Body of pancreas (tissue), 4 donors: ENCODE measurements around the gene COLEC12. TPM values are rescaled to one million over a fixed set of nuclear protein-coding genes. Genes with fewer than 3 reads are reported as not detected.

ENCODE experiments used
- ATAC-seq: fragments of 150-250 bp; one replicate; pipeline ENCODE4 v1.9.1; 2016
- DNase-seq, 4 donors: peaks; one replicate each; pipeline ENCODE4 v3.0.0-alpha.2; 2019
- H3K27ac ChIP-seq, 4 donors: fragments of 200-600 bp; sonication (generic); 1 replicate in 3 of 4; 2 replicates in 1 of 4; pipeline versions ENCODE4 v1.5.1 to v1.6.1; 2016 to 2019; ENCODE audit warnings: mild to moderate bottlenecking in 1 of 4, mixed read lengths in 1 of 4, moderate library complexity in 1 of 4
- H3K27me3 ChIP-seq, 2 donors: fragments of 200-600 bp; sonication (generic); one replicate each; pipeline ENCODE4 v1.6.0; 2016; ENCODE audit warnings: mild to moderate bottlenecking in 1 of 2
- H3K36me3 ChIP-seq, 2 donors: fragments of 200-600 bp; sonication (generic); replicated peaks in 1 of 2; 2 replicates each; pipeline ENCODE4 v1.5.1; 2016; ENCODE audit warnings: low read depth in 2 of 2; ENCODE audit not compliant: insufficient read depth in 1 of 2
- H3K4me1 ChIP-seq: fragments of 200-600 bp; sonication (generic); one replicate; pipeline ENCODE4 v1.6.0; 2016
- H3K4me3 ChIP-seq, 2 donors: fragments of 200-600 bp; sonication (generic); 1 replicate in 1 of 2; 2 replicates in 1 of 2; pipeline ENCODE4 v1.5.1; 2016 to 2019
- H3K9me3 ChIP-seq, 3 donors: fragments of 200-600 bp; sonication (generic); 1 replicate in 2 of 3; 2 replicates in 1 of 3; pipeline ENCODE4 v1.5.1; 2016
- POLR2A ChIP-seq, 3 donors: fragments of 450-650 bp; IDR thresholded peaks; one replicate each; pipeline ENCODE4 v1.6.1; 2016; ENCODE audit warnings: antibody characterized with exemption in 3 of 3, mild to moderate bottlenecking in 2 of 3
- WGBS, 2 donors: methylation state at CpG; one replicate each; pipeline ENCODE4 v1.1.5; 2017; 5-methylcytosine and 5-hydroxymethylcytosine counted together
- intact Hi-C: fragments of 100-400 bp; cut with DNase I; formaldehyde crosslinking; loops from one replicate; pipeline ENCODE4 v1.15.1; 2023
- total RNA-seq, 2 donors: library from RNA; depleted of rRNA; stranded (reverse); fragments of >200 nt; gene quantifications; one replicate each; pipeline ENCODE4 v1.1.0, GENCODE V29; 2016
- TF ChIP-seq, protein P1 (sequence below), 7 experiments: fragments of 450-650 bp in 4 of 7; fragments of 200-600 bp in 3 of 7; sonication (generic) in 3 of 7; IDR thresholded peaks; one replicate each; pipeline ENCODE4 v1.5.1; 2016 to 2019; ENCODE audit warnings: antibody characterized with exemption in 7 of 7

COLEC12 gene
- total RNA-seq, 2 donors from 2014 or later = 3.6 to 4.2 TPM

DNA sequence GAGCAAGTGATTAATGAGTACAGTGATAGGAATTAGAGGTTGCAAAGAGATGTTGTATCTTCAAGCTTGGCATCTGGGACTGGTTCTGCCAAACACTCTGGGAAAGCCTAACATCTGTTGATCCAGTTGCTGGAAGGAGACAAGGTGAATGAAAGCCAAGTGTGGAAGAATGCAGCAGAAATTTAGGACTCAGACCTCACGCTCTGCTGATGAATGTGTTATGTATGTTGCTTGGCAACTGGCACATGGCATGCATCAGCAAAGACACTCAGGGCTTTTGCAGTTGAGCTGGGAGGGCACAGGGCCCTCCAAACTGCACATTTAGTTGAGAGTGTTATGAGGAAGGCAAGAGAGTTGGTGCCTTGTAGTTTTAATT, 105.5 kb downstream of the COLEC12 start:
- no peak overlapping the region for H3K4me3 ChIP-seq
- peaks cover 48% of the 10 kb centered on the region for H3K4me1 ChIP-seq
- H3K36me3 ChIP-seq = no peaks in the 10 kb centered on the region
- WGBS, 2 donors = 13 to 24% methylated on average over 1 of the region's 1 CpG
- TF ChIP-seq POLR2A (IDR thresholded peaks at IDR 0.05) = no peak
- TF ChIP-seq, protein P1, sequence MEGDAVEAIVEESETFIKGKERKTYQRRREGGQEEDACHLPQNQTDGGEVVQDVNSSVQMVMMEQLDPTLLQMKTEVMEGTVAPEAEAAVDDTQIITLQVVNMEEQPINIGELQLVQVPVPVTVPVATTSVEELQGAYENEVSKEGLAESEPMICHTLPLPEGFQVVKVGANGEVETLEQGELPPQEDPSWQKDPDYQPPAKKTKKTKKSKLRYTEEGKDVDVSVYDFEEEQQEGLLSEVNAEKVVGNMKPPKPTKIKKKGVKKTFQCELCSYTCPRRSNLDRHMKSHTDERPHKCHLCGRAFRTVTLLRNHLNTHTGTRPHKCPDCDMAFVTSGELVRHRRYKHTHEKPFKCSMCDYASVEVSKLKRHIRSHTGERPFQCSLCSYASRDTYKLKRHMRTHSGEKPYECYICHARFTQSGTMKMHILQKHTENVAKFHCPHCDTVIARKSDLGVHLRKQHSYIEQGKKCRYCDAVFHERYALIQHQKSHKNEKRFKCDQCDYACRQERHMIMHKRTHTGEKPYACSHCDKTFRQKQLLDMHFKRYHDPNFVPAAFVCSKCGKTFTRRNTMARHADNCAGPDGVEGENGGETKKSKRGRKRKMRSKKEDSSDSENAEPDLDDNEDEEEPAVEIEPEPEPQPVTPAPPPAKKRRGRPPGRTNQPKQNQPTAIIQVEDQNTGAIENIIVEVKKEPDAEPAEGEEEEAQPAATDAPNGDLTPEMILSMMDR (IDR thresholded peaks at IDR 0.05) = no peak
- peak; percentile 75 for ATAC-seq
- peak overlapping the region in 3 of 4 donors; percentile 54 to 70 (median 58) for H3K27ac ChIP-seq
- peak; percentile 34 to 63 (median 50) for DNase-seq
- no peaks in the 10 kb centered on the region for H3K9me3 ChIP-seq
- intact Hi-C loops = no loop called here
- no peaks in the 10 kb centered on the region for H3K27me3 ChIP-seq

DNA sequence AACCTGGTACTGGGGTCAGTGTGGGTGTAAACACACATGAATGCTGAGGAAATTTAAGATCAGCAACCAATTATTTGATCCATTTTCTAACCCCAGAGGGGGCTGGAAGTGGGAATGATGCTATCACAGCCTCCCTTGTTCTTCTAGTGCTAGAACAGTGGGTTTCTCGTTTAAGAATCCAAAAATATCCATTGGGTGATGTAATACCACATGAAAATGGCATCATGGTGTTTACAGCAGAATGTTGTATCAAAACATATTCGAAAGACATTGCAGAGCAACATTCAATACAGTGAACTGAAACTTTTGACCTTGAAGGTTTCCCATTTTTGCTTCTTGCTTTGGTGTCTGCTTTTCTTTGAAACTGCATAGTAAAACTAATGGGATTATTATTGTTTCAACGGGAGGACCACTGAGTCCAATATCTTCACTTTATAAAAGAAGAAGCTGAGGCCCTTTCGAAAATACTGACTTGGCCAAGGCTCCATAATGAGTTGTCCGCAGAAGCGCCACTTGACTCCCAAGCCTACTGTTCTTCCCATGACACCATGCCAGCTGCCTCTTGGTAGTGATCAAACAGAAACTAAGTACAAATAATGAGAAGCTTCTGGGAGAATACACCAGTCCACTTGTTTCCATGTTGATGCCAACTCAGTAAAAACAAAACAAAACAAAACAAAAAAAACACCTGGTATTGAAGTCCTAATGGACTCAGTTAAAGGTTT, 106.1 kb downstream of the COLEC12 start:
- Histone ChIP-seq H3K27ac (peak overlapping the region in 2 of 4 donors; percentile 58 to 70), H3K9me3 (no peaks in the 10 kb centered on the region), H3K4me3 (no peak overlapping the region), H3K27me3 (no peaks in the 10 kb centered on the region), H3K4me1 (peaks cover 53% of the 10 kb centered on the region), H3K36me3 (no peaks in the 10 kb centered on the region)
- 84 to 85% methylated on average over 6 of the region's 6 CpGs for WGBS, 2 donors
- TF ChIP-seq POLR2A (IDR thresholded peaks at IDR 0.05) = no peak
- TF ChIP-seq, protein P1 (IDR thresholded peaks at IDR 0.05) = no peak
- peak in 3 of 4 donors; percentile 18 to 36 (median 20) for DNase-seq
- no peak for ATAC-seq
- intact Hi-C loops = no loop called here

DNA sequence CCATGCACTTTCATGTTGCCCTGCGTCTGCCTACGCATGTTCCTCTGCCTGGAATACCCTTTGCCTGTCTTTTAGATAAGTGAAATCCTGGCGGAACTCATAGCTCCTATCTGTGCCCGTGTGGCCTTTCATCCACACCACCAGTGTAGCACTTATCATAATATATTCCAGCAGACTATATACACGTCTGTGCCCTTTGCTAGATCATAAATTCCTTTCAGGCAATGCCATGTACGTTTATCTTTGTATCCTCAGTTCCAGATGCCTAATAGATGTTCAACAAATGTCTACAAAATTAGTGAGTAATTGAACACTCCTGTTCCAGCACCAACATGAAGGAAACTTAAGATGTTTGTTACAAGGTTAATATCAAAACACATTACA, 106.9 kb downstream of the COLEC12 start:
- Histone ChIP-seq H3K27ac (no peak overlapping the region), H3K4me1 (peaks cover 53% of the 10 kb centered on the region), H3K36me3 (no peaks in the 10 kb centered on the region), H3K4me3 (no peak overlapping the region), H3K9me3 (no peaks in the 10 kb centered on the region), H3K27me3 (no peaks in the 10 kb centered on the region)
- intact Hi-C loops = no loop called here
- no peak for ATAC-seq
- WGBS, 2 donors = 76% methylated on average over 6 of the region's 6 CpGs
- TF ChIP-seq, protein P1 (IDR thresholded peaks at IDR 0.05) = no peak
- no peak for TF ChIP-seq POLR2A (IDR thresholded peaks at IDR 0.05)
- DNase-seq = no peak

DNA sequence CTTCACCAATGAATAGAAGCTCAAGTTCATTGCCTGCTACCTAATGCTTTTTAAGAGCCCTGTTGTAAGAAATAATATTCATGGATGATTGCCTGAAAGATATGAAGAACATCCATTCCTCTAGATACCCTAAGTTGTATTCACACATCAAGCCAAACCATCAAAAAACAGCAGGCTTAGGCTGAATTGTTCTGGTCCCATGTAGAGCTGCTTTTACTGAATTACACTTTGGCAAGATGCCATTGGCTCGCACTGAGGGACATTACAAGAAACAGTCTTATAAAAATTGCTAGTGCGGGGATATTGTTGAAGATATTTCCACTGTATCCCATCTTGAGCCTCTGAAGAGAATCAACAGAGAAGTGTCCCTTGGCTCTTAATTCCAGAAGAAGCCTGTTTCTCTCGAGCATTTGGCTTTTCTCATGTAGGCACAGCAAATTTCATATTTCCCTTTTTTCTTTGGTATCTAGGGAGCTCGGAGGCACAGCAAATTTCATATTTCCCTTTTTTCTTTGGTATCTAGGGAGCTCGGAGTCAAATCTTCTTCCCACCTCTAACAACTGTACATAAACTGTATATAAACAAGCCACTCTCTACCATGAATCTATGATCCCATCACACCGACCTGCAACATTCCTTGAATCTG, 107.5 kb downstream of the COLEC12 start:
- no peak for TF ChIP-seq POLR2A (IDR thresholded peaks at IDR 0.05)
- TF ChIP-seq, protein P1 (IDR thresholded peaks at IDR 0.05) = no peak
- no peak overlapping the region for H3K27ac ChIP-seq
- peaks cover 48% of the 10 kb centered on the region for H3K4me1 ChIP-seq
- peak in 1 of 4 donors; percentile 20 for DNase-seq
- intact Hi-C loops = no loop called here
- ATAC-seq = no peak
- no peaks in the 10 kb centered on the region for H3K36me3 ChIP-seq
- WGBS, 2 donors = 81 to 85% methylated on average over 6 of the region's 6 CpGs
- H3K27me3 ChIP-seq = no peaks in the 10 kb centered on the region
- H3K4me3 ChIP-seq = no peak overlapping the region
- no peaks in the 10 kb centered on the region for H3K9me3 ChIP-seq
